PFSK-1 (cell line): ENCODE data around the gene SAC3D1.

Source experiments
- POLR2AphosphoS5 ChIP-seq: IDR thresholded peaks from 2 replicates; pipeline ENCODE4 v1.6.1; 2012; ENCODE audit warnings: low read depth, mild to moderate bottlenecking, control low read depth, low read length, moderate library complexity
- TF ChIP-seq, protein P1 (sequence below), 2 experiments: IDR thresholded peaks; 2 replicates each; pipeline versions ENCODE4 v1.6.1 to v1.8.0; 2011 to 2012; ENCODE audit warnings: low read depth in 2 of 2, low read length in 2 of 2, control low read depth in 1 of 2, inconsistent platforms in 1 of 2, mild to moderate bottlenecking in 1 of 2, moderate library complexity in 1 of 2; ENCODE audit not compliant: insufficient read depth in 1 of 2

DNA sequence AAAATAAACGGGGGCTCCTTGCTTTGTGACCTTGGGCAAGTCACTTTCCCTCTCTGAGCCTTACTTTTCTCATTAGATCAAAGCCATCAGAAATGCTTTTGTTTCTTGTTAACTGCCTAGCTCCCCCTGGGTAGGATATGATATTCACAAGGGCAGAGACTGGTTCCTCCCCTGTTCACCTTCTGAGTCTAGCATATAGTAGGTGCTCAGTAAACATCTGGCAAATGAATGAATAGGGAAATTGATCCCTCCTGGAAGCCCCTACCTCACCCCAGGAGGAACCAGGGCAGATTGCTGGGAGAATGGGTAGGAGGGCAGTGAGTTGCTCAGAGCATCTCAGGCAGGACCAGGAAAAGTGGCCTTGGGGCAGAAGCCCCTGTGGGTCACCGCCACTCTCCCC, 6.6 kb upstream of the SAC3D1 start:
- no peak for TF ChIP-seq POLR2AphosphoS5
- TF ChIP-seq, protein P1, sequence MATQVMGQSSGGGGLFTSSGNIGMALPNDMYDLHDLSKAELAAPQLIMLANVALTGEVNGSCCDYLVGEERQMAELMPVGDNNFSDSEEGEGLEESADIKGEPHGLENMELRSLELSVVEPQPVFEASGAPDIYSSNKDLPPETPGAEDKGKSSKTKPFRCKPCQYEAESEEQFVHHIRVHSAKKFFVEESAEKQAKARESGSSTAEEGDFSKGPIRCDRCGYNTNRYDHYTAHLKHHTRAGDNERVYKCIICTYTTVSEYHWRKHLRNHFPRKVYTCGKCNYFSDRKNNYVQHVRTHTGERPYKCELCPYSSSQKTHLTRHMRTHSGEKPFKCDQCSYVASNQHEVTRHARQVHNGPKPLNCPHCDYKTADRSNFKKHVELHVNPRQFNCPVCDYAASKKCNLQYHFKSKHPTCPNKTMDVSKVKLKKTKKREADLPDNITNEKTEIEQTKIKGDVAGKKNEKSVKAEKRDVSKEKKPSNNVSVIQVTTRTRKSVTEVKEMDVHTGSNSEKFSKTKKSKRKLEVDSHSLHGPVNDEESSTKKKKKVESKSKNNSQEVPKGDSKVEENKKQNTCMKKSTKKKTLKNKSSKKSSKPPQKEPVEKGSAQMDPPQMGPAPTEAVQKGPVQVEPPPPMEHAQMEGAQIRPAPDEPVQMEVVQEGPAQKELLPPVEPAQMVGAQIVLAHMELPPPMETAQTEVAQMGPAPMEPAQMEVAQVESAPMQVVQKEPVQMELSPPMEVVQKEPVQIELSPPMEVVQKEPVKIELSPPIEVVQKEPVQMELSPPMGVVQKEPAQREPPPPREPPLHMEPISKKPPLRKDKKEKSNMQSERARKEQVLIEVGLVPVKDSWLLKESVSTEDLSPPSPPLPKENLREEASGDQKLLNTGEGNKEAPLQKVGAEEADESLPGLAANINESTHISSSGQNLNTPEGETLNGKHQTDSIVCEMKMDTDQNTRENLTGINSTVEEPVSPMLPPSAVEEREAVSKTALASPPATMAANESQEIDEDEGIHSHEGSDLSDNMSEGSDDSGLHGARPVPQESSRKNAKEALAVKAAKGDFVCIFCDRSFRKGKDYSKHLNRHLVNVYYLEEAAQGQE (IDR thresholded peaks at IDR 0.05; ENCODE audit: insufficient read depth in 1 of 2, low read depth in 2 of 2, low read length in 2 of 2), result no peak
